GM12878 (cell line): ENCODE measurements around the gene PRR32. TPM values are rescaled to one million over a fixed set of nuclear protein-coding genes. Genes with fewer than 3 reads are reported as not detected.

Source experiments
- NFYA ChIP-seq: IDR thresholded peaks from 2 replicates; pipeline ENCODE4 v1.6.1; 2011; ENCODE audit warnings: low read depth, mild to moderate bottlenecking, low read length, improper control_type of control experiment, borderline replicate concordance
- SPI1 ChIP-seq: IDR thresholded peaks from 2 replicates; pipeline ENCODE4 v1.6.1; 2011; ENCODE audit warnings: low read depth, mild to moderate bottlenecking, low read length, moderate library complexity, borderline replicate concordance; ENCODE audit not compliant: insufficient read depth
- ZNF592 ChIP-seq: fragments of 450-650 bp; IDR thresholded peaks from 2 replicates; pipeline ENCODE4 v1.6.1; 2017; ENCODE audit warnings: mild to moderate bottlenecking, moderate library complexity
- polyA plus RNA-seq, 11 experiments: library from polyadenylated mRNA; depleted of rRNA in 4 of 11; unstranded in 6 of 11; stranded (reverse) in 5 of 11; fragments of >200 nt; fragmentation: Nextera tagmentation in 4 of 11; fragmentation: Illumina TruSeq in 1 of 11; extraction: Ambion mirVana in 4 of 11; extraction: Trizol in 1 of 11; gene quantifications; 1 replicate in 1 of 11; 2 replicates in 10 of 11; pipeline versions ENCODE4 v1.2.1 to v1.2.3, GENCODE V29; 2011 to 2016; ENCODE audit warnings: inconsistent platforms in 2 of 11, missing spikeins in 2 of 11, low read depth in 1 of 11
- total RNA-seq, 4 experiments: library from RNA; depleted of rRNA in 3 of 4; stranded (reverse); fragments of >200 nt in 3 of 4; fragmentation: Illumina TruSeq in 1 of 4; extraction: Trizol in 1 of 4; gene quantifications; 2 replicates each; pipeline versions ENCODE4 v1.2.1 to v1.2.3, GENCODE V29; 2013 to 2021

PRR32 gene
- total and polyA plus RNA-seq, 10 of the 15 experiments (the other 5 are each of a cell fraction or from before 2014, with no cell fraction given): not detected

DNA sequence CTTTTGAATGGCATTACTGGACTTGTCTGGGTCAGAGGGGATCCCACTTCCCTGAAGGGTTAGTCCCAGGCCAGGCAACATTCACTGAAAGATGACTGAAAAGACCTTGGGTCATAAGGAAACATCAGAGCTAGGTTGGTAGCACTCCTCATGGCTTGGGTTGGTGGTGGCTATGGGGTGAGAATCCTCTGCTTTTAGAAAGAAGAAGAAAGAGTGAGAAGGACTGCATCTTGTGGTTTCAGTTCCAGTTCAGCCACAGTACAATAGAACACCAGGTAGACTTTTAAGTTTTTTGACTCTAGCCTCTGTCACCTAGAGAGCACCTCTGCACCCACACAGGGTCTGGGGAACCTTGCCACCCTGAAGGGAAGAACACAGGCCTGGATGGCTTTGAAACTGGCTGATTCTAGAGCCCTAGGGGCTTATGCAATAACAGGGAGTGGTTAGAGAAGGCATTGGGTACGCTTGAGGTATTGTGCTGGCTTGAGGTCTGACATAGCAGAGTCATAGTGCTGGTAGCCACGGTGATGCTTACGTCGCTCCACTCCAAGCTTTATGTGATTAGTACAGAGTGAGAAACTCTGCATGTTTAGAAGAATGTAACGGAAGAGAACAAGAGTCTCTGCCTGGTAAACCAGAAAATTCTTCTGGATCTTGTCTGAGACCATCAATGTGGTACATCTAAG is 36.5 kb downstream of the PRR32 start (continued):
- TF ChIP-seq NFYA (no peak), SPI1 (no peak), ZNF592 (no peak)
- TF ChIP-seq, all 136 proteins: peak for 0
